AG04449 (cell line): Measurements from ENCODE around the gene UGT3A1.
"Not testable (repeated sequence)": the region's sequence is repeated elsewhere in the genome, so short reads cannot be mapped to it uniquely, and the experiment has no call there.

Experiments
- CTCF ChIA-PET: fragments of 350-600 bp; formaldehyde crosslinking; extraction: SDS; loops from one replicate; lab custom pipeline; 2021; ENCODE audit warnings: antibody characterized with exemption; lab: Yijun Ruan, JAX
- POLR2A ChIA-PET: fragments of 400-600, 350-600 bp; formaldehyde crosslinking; extraction: SDS; loops from one replicate; lab custom pipeline; 2020; ENCODE audit warnings: antibody characterized with exemption, inconsistent platforms; lab: Yijun Ruan, JAX
- DNase-seq: peaks from one replicate; pipeline ENCODE4 v3.0.0-alpha.2; 2010; ENCODE audit warnings: low read depth, low spot score
- H3K4me3 ChIP-seq: 2 replicates; pipeline ENCODE4 v1.5.1; 2011; ENCODE audit warnings: low read depth, mild to moderate bottlenecking, control low read depth, low read length
- CTCF ChIP-seq: IDR thresholded peaks from one replicate; pipeline ENCODE4 v1.5.1; 2011; ENCODE audit warnings: mild to moderate bottlenecking, moderate library complexity, low read length, control low read depth, inconsistent platforms; ENCODE audit not compliant: insufficient read depth; ENCODE audit errors: missing control alignments

Gene UGT3A1

GRCh38 chr5:36029914-36030313, 38.7 kb upstream of the UGT3A1 start:
- H3K4me3 ChIP-seq = no peak overlapping the region
- no peak for TF ChIP-seq CTCF
- CTCF ChIA-PET = no interaction called here
- POLR2A ChIA-PET = no interaction called here
- DNase-seq = no peak

GRCh38 chr5:36028816-36029465, 37.8 kb upstream of the UGT3A1 start:
- ChIA-PET CTCF (no interaction called here), POLR2A (no interaction called here)
- no peak for TF ChIP-seq CTCF
- DNase-seq = no peak
- no peak overlapping the region for H3K4me3 ChIP-seq

- TF ChIP-seq CTCF = no peak
- DNase-seq = no peak
- POLR2A ChIA-PET = no interaction called here
- CTCF ChIA-PET = interaction anchor here (0.5 kb wide), 1 partner anchor 376 kb away, joined by 3 read pairs; no protein-coding TSS in a partner anchor
- H3K4me3 ChIP-seq = no peak overlapping the region
Measured at GRCh38 chr5:36027711-36028110, 36.5 kb upstream of the UGT3A1 start.

- no peak overlapping the region for H3K4me3 ChIP-seq
- ChIA-PET POLR2A (no interaction called here), CTCF (no interaction called here)
- DNase-seq = no peak
- TF ChIP-seq CTCF = no peak
Measured at GRCh38 chr5:36026706-36027465, 35.7 kb upstream of the UGT3A1 start.

- CTCF ChIA-PET = interaction anchor here (0.7 kb wide), 1 partner anchor 675 kb away, joined by 3 read pairs; no protein-coding TSS in a partner anchor
- POLR2A ChIA-PET, H3K4me3 ChIP-seq, DNase-seq: not testable (repeated sequence)
Measured at GRCh38 chr5:36022246-36022645, 31.1 kb upstream of the UGT3A1 start.

- H3K4me3 ChIP-seq, POLR2A ChIA-PET, CTCF ChIA-PET, DNase-seq: not testable (repeated sequence)
Measured at GRCh38 chr5:36019584-36019983, 28.4 kb upstream of the UGT3A1 start.

- TF ChIP-seq CTCF = no peak
- no peak overlapping the region for H3K4me3 ChIP-seq
- ChIA-PET POLR2A (no interaction called here), CTCF (no interaction called here)
- DNase-seq = no peak
Measured at GRCh38 chr5:36017622-36018021, 26.4 kb upstream of the UGT3A1 start.
